GM19372 (cell line): Measurements from ENCODE around the gene NPAS3.

Source experiments
- ATAC-seq: cut with Tn5 transposase; IDR thresholded peaks from one replicate; pipeline ENCODE4 v1.9.1; 2021; ENCODE audit warnings: mild to moderate bottlenecking, low read depth, moderate library complexity; ENCODE audit not compliant: unreplicated experiment

The NPAS3 gene

GRCh38 chr14:33747749-33748148 lies 809.1 kb downstream of the NPAS3 start:
- no peak for ATAC-seq

- no peak for ATAC-seq
These were observed 815.6 kb downstream of the NPAS3 start for GRCh38 chr14:33754261-33754660.

GRCh38 chr14:33755358-33755757 lies 816.7 kb downstream of the NPAS3 start:
- ATAC-seq = no peak

- no peak for ATAC-seq
These were observed 818.2 kb downstream of the NPAS3 start for GRCh38 chr14:33756833-33757232.

- no peak for ATAC-seq
These were observed 819.9 kb downstream of the NPAS3 start for GRCh38 chr14:33758547-33758946.

GRCh38 chr14:33762161-33762851 lies 823.6 kb downstream of the NPAS3 start:
- ATAC-seq = no peak

GRCh38 chr14:33764876-33765650 lies 826.4 kb downstream of the NPAS3 start:
- no peak for ATAC-seq

GRCh38 chr14:33767586-33768457 lies 829.1 kb downstream of the NPAS3 start:
- no peak for ATAC-seq

- ATAC-seq = no peak
These were observed 829.8 kb downstream of the NPAS3 start for GRCh38 chr14:33768458-33768830.

GRCh38 chr14:33773205-33774030 lies 834.7 kb downstream of the NPAS3 start:
- ATAC-seq = no peak

GRCh38 chr14:33774161-33774560 lies 835.5 kb downstream of the NPAS3 start:
- ATAC-seq = no peak

GRCh38 chr14:33774723-33775470 lies 836.2 kb downstream of the NPAS3 start:
- no peak for ATAC-seq

GRCh38 chr14:33776871-33777270 lies 838.2 kb downstream of the NPAS3 start:
- ATAC-seq = no peak

- ATAC-seq = no peak
These were observed 839.0 kb downstream of the NPAS3 start for GRCh38 chr14:33777681-33778080.

- ATAC-seq = no peak
These were observed 841.4 kb downstream of the NPAS3 start for GRCh38 chr14:33780035-33780434.

GRCh38 chr14:33781236-33781635 lies 842.6 kb downstream of the NPAS3 start:
- no peak for ATAC-seq

GRCh38 chr14:33782923-33783322 lies 844.2 kb downstream of the NPAS3 start:
- ATAC-seq = no peak

GRCh38 chr14:33786091-33786825 lies 847.6 kb downstream of the NPAS3 start:
- ATAC-seq = no peak

- no peak for ATAC-seq
These were observed 849.5 kb downstream of the NPAS3 start for GRCh38 chr14:33788161-33788560.
